CD4-positive, alpha-beta T cell treated with Interferon gamma for 1 hour (primary cell): ENCODE measurements around the gene BICC1.

Source experiments
- DNase-seq: peaks from one replicate; pipeline ENCODE4 v3.0.0-alpha.2; 2020

The BICC1 gene

DNA sequence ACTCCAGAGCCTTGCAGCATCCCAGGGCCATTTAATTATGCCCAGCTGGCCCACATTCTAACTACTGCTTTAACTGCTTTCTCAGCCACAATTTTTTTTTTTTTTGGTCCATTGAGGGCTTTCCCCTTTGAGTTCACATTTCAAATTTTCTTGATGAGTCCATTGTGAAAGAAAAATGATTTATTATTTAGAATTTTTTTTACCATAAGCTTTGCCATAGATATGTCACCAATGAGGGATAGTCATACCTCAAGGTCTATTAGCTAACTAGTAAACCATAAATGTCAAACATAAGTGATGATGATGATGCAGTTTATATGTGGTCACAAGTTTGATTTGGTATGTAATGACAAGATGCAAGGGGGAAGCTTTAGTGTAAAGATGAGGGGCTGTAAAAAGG is 282.9 kb downstream of the BICC1 start:
- no peak for DNase-seq

DNA sequence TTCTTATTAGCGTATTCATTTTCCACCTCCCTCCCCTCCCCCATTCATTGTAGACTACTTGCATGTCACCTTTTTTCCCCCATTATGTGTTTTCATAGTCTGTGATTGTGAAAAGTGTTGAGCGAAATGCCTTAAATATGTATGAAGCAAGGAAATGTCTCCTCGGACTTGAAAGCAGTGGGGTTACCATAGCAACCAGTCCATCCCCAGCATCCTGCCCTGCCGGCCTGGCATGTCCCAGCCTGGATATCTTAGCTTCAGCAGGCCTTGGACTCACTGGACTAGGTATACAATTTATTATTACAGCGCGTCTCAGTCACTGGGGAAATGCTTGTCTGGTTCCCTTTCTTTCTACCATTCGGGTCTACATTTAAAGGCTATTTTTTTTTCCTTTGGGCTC is 283.6 kb downstream of the BICC1 start:
- DNase-seq = no peak

GRCh38 chr10:58796824-58797223 is 284.2 kb downstream of the BICC1 start:
- DNase-seq = no peak

- no peak for DNase-seq
Observed at GRCh38 chr10:58797356-58797755, 284.7 kb downstream of the BICC1 start.

GRCh38 chr10:58802047-58802446 is 289.4 kb downstream of the BICC1 start:
- no peak for DNase-seq

- no peak for DNase-seq
Observed at GRCh38 chr10:58806323-58806722, 293.7 kb downstream of the BICC1 start.

DNA sequence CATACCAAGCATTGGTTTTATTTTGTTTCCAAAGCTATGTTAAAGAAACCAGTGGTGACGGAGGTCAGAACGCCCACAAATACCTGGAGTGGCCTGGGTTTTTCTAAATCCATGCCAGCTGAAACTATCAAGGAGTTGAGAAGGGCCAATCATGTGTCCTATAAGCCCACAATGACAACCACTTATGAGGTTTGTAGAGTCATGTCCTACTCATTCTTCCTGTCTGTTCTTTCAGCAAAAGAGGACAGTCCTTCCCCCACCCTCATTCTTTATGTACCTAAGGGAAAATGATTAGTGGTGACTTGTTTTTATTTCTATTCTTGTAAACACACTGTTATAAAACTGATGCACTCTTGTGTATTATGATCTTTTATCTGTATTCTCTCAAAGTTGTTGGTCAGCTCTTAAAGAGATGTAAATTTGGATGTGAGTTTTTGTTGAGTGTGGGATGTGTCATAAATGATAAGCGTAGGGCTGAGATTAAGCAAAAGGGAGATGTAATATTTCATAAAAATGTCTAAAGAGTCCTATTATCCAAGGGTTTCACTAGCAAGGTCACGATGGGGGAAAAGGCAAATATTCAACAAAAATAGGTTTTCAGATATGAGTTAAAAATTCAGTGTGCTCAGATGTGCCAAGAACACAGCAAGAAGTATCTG is 294.4 kb downstream of the BICC1 start:
- DNase-seq = no peak

DNA sequence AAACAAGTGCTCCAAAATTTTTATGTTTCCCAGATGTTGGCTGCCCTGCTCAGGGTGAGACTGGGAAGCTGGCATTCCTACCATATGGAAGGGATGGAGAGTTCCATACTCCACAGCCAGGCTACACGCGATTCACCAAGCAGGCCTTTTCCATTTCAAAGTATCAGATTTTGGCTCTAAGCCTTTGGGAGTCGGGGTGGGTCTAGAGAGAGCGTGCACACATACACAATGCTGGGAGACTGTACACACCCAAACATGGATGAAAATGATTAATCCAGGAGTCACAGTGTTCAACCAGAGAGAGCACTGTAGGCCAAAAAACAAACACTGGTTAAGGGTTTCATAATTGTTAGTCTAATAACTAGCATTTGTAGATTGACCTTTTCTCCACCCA is 295.0 kb downstream of the BICC1 start:
- DNase-seq = no peak

- DNase-seq = no peak
Observed at GRCh38 chr10:58810751-58811150, 298.1 kb downstream of the BICC1 start.

DNA sequence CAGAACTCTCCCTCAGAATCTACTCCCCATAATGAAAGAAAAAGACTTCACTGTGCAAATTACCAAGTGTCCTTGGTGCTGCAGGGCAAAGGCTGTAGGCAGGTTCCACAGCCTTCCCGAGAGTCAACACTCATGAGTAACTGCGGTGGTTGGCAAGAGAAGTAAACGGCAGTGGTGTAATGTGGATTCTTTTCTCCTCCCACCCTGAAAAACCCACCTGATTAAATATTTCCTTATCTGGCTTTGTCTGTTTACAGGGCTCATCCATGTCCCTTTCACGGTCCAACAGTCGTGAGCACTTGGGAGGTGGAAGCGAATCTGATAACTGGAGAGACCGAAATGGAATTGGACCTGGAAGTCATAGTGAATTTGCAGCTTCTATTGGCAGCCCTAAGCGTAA is 300.9 kb downstream of the BICC1 start:
- DNase-seq = no peak

GRCh38 chr10:58817201-58817846 is 304.7 kb downstream of the BICC1 start:
- DNase-seq = no peak

- DNase-seq = no peak
Observed at GRCh38 chr10:58818900-58819299, 306.2 kb downstream of the BICC1 start.

DNA sequence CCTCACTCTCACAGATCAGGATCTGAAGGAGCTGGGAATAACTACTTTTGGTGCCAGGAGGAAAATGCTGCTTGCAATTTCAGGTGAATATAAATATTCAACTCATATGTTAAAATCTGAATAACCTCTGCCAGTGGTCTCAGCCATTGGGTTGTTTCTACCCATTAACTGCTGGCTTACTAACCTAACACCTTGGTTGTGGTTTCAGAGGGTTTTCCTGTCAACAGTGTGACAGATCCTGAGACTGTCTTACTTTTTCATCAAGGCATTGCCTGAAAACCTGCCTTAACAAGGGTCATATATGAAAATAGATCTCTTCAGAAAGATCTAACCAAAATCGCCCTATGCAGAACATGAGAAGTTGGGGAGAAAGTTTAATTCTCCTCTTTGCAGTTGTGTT is 307.7 kb downstream of the BICC1 start:
- DNase-seq = no peak

- DNase-seq = no peak
Observed at GRCh38 chr10:58820861-58821751, 308.4 kb downstream of the BICC1 start.

DNA sequence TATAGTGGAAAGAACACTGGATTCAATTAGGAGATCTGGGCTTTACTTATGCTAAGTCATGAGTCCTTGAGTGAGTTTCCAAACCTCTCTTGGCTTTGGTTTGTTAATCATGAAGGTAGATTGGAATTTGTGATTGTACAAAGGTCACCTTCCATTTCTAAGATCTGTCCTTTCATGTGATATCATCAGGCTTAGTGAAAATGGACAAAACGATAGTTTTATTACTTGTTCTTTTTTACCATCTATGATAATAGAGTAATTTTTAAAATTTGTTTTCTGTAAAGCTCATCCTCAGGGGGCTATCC is 309.0 kb downstream of the BICC1 start:
- no peak for DNase-seq

- DNase-seq = no peak
Observed at GRCh38 chr10:58823983-58824382, 311.3 kb downstream of the BICC1 start.

- DNase-seq = no peak
Observed at GRCh38 chr10:58824396-58824795, 311.7 kb downstream of the BICC1 start.

DNA sequence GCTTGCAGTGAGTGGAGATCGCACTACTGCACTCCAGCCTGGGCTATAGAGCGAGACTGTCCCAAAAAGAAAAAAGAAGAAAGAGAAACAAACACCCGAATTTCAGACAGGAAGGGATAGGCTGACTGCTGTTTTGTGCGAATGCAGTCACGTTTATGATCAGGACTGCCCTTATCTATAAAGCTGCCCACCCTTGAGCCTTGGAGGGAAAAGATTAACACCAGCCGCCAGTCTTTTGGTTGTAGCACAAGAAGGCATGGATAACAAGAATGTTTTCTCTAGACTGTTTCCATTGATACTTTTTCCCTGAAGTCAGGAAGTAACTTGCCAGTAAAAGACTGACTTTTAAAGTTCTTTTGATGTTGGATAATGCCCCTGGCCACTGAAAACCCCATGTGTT is 314.0 kb downstream of the BICC1 start:
- no peak for DNase-seq

- DNase-seq = no peak
Observed at GRCh38 chr10:58827381-58827780, 314.7 kb downstream of the BICC1 start.

DNA sequence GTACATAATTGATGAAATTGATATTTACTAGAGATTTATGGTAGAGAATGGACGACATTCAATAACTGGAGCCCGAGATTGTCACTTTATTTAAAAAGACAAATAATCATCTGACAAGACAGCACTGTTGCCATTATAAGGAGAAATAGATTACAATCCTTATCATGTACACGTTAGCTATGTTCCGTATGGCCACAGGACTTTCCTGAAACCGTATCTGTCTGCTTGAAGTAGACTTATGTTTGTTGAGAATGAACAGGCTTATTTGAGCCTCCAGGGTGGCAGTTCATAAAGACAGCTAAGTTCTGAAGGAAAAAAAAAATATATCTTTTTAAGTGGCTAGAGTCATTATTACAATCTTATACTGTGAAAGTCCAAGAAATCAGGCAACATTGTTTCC is 317.2 kb downstream of the BICC1 start:
- DNase-seq = no peak

GRCh38 chr10:58830697-58831096 is 318.0 kb downstream of the BICC1 start:
- no peak for DNase-seq

DNA sequence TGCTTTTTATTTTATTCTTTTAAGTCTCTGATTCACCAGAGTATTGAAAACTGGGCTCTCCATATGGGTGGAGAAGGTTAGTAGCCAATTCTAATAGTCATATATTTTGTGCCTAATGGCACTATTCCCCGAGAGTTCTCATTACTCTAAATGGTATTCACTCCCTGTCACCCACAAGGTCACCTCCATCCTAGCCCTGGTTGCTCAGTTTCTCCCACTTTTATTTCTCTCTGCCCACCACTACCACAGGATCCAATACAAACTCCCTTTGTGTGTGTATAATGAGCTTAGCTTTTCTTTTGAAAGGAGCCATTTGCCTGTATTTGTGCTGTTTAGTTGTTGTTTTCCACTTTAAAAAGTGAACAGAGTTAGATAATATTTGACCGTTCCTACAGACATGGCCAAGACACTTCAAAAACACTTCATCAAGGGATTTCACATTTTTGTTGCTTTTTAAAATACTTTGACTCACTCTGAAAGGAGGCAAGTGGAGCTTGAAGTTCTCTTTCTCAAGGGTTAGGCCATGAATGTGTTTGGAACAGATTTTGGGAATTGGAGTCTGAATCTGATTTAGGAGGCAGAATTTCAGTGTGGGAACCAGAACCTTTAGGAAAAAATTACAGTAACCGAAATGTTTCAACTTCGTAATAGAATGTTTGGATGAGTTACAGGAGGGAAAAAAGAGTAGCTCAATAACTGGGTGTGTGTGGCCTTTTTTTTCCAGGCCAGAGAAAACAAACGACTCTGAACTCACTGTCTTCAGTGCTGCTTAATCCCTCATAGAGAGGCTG is 321.3 kb downstream of the BICC1 start:
- no peak for DNase-seq

DNA sequence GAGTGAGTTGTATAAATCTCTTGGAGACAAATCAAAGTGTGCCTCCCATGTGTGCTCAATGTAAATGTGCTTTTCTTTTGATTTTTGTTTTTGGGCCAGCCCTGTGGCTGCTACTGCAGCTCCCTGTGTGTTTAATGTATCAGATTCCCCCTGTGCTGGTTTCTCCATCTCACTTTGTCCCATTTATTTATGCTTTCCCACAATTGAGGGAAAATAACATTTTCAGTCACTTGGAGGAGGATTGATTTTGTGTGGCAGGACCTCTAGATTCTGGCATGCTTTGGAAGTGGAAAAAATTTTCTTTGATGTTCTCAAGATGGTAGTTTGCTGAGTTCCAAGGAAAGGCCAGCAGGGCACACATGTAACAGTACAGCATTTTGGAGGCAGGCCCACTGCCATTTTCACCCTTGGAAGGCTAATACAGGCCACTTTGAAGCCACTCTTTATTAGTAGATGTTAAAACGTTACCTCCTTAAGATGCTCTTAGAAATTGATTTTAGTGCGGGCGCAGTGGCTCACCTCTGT is 323.6 kb downstream of the BICC1 start:
- DNase-seq = no peak
